RWPE2 (cell line): ENCODE measurements around the gene B4GALNT4.

Experiments
- ATAC-seq: fragments of 200-7000 bp; cut with Tn5 transposase; 3 replicates; pipeline ENCODE4 v1.9.1; 2021; ENCODE audit warnings: low read depth
- DNase-seq: peaks from one replicate; pipeline ENCODE4 v3.0.0-alpha.2; 2020; ENCODE audit warnings: low spot score
- H3K27ac ChIP-seq: fragments of 450-650 bp; 2 replicates; pipeline ENCODE4 v1.5.1; 2017; ENCODE audit warnings: mild to moderate bottlenecking; ENCODE audit not compliant: poor library complexity, severe bottlenecking
- H3K27me3 ChIP-seq: fragments of 250-450 bp; sonication (Bioruptor Pico); 2 replicates; pipeline ENCODE4 v1.5.1; 2021; ENCODE audit warnings: mild to moderate bottlenecking, moderate library complexity; ENCODE audit not compliant: insufficient read depth, poor library complexity, severe bottlenecking
- H3K36me3 ChIP-seq: fragments of 250-450 bp; sonication (Bioruptor Pico); 2 replicates; pipeline ENCODE4 v1.5.1; 2020; ENCODE audit warnings: low read depth, mild to moderate bottlenecking, moderate library complexity
- H3K4me1 ChIP-seq: fragments of 250-450 bp; sonication (Bioruptor Pico); 2 replicates; pipeline ENCODE4 v1.5.1; 2021; ENCODE audit warnings: mild to moderate bottlenecking, moderate library complexity; ENCODE audit not compliant: insufficient read depth, poor library complexity, severe bottlenecking
- H3K4me3 ChIP-seq: fragments of 250-450 bp; sonication (Bioruptor Pico); 2 replicates; pipeline ENCODE4 v1.5.1; 2021; ENCODE audit warnings: mild to moderate bottlenecking, moderate library complexity; ENCODE audit not compliant: severe bottlenecking
- H3K9me3 ChIP-seq: fragments of 250-450 bp; sonication (Bioruptor Pico); 2 replicates; pipeline ENCODE4 v1.5.1; 2021; ENCODE audit warnings: mild to moderate bottlenecking, moderate library complexity; ENCODE audit not compliant: severe bottlenecking
- TF ChIP-seq, protein P1 (sequence below): fragments of 450-650 bp; IDR thresholded peaks from one replicate; pipeline ENCODE4 v1.5.1; 2017; ENCODE audit warnings: mild to moderate bottlenecking, moderate library complexity; ENCODE audit not compliant: poor library complexity, severe bottlenecking

Gene B4GALNT4

DNA sequence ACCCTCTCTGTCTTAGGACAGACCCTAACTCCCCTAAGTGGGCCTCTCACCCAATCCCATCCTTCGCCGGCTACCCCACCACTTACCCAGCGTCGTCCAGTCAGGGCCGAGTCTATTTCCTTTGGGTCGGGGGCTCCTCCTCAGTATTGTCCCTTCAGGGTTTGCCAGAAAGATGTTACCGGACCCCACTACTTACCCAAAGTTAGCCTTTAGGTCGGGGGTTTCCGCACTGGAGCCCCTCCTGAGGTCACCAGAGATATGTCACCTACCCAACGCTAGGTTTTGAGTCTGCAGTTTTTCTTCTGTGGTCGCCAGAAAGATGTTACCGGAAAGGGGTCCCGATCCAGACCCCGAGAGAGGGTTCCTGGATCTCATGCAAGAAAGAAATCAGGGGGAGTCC is 17.9 kb upstream of the B4GALNT4 start:
- Histone ChIP-seq H3K4me1 (peaks cover 24% of the 10 kb centered on the region), H3K9me3 (no peaks in the 10 kb centered on the region), H3K27ac (peak overlapping the region; percentile 46), H3K27me3 (no peaks in the 10 kb centered on the region), H3K4me3 (no peak overlapping the region), H3K36me3 (no peaks in the 10 kb centered on the region)
- no peak for DNase-seq
- no peak for ATAC-seq
- TF ChIP-seq, protein P1, sequence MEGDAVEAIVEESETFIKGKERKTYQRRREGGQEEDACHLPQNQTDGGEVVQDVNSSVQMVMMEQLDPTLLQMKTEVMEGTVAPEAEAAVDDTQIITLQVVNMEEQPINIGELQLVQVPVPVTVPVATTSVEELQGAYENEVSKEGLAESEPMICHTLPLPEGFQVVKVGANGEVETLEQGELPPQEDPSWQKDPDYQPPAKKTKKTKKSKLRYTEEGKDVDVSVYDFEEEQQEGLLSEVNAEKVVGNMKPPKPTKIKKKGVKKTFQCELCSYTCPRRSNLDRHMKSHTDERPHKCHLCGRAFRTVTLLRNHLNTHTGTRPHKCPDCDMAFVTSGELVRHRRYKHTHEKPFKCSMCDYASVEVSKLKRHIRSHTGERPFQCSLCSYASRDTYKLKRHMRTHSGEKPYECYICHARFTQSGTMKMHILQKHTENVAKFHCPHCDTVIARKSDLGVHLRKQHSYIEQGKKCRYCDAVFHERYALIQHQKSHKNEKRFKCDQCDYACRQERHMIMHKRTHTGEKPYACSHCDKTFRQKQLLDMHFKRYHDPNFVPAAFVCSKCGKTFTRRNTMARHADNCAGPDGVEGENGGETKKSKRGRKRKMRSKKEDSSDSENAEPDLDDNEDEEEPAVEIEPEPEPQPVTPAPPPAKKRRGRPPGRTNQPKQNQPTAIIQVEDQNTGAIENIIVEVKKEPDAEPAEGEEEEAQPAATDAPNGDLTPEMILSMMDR, result no peak

DNA sequence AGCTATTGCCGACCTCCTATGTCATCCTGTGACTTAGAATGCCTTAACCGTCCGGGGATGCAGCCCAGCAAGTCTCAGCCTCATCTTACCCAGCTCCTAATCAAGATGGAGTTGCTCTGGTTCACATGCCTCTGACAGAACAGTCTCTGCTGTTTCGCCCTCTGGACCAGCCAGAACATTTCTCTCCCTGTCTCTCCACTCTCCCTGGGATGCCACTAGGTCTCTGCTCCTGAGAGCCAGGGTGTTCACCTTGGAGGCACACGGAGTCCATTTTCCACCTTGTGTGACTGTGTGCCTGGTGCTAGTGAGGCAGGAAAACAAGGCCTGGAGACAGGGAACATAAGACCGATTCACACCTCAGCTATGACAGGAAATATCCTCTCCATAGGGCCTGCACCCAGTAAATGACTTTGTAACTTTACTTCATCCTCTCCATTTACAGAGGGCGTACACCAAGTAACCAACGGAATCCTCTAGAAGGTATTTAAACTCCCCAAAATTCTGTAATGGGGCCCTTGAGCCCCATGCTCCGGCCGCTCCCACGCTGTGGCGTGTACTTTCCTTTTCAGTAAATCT is 16.8 kb upstream of the B4GALNT4 start:
- no peak for DNase-seq
- TF ChIP-seq, protein P1, result no peak
- no peaks in the 10 kb centered on the region for H3K9me3 ChIP-seq
- ATAC-seq, result no peak
- no peak overlapping the region for H3K4me3 ChIP-seq
- peak overlapping the region; percentile 17 for H3K27ac ChIP-seq
- peaks cover 24% of the 10 kb centered on the region for H3K4me1 ChIP-seq
- H3K36me3 ChIP-seq, result no peaks in the 10 kb centered on the region
- no peaks in the 10 kb centered on the region for H3K27me3 ChIP-seq

- Histone ChIP-seq H3K9me3 (no peaks in the 10 kb centered on the region), H3K27ac (peak overlapping the region; percentile 17), H3K27me3 (no peaks in the 10 kb centered on the region), H3K4me1 (peaks cover 24% of the 10 kb centered on the region), H3K4me3 (no peak overlapping the region), H3K36me3 (no peaks in the 10 kb centered on the region)
- ATAC-seq, result no peak
- TF ChIP-seq, protein P1, result no peak
- DNase-seq, result no peak
Measured at GRCh38 chr11:353179-353873, 16.0 kb upstream of the B4GALNT4 start.

GRCh38 chr11:355581-356458 is 13.5 kb upstream of the B4GALNT4 start:
- DNase-seq, result peak; percentile 93
- no peaks in the 10 kb centered on the region for H3K27me3 ChIP-seq
- H3K4me1 ChIP-seq, result peaks cover 15% of the 10 kb centered on the region
- H3K27ac ChIP-seq, result peak overlapping the region; percentile 87
- peak; percentile 81 for ATAC-seq
- no peaks in the 10 kb centered on the region for H3K36me3 ChIP-seq
- peak overlapping the region; percentile 32 for H3K4me3 ChIP-seq
- H3K9me3 ChIP-seq, result no peaks in the 10 kb centered on the region
- TF ChIP-seq, protein P1, result no peak
